Motor neuron (in vitro differentiated cells): ENCODE measurements around the gene ATP13A1. TPM values are rescaled to one million over a fixed set of nuclear protein-coding genes. Genes with fewer than 3 reads are reported as not detected.
"Not testable (repeated sequence)": the region's sequence is repeated elsewhere in the genome, so short reads cannot be mapped to it uniquely, and the experiment has no call there.

Experiments used
- ATAC-seq, 8 experiments: fragments of 200-7000 bp; cut with Tn5 transposase; replicated peaks in 6 of 8; 2 replicates each; pipeline ENCODE4 v1.8.0; 2021; ENCODE audit warnings: mild to moderate bottlenecking in 8 of 8, moderate library complexity in 8 of 8
- H3K27ac ChIP-seq, 2 donors: fragments of 250-450 bp; sonication (Bioruptor Pico); 2 replicates each; pipeline ENCODE4 v1.9.0; 2021; ENCODE audit warnings: antibody characterized with exemption in 2 of 2, mild to moderate bottlenecking in 2 of 2, moderate library complexity in 1 of 2
- H3K4me1 ChIP-seq, 2 donors: fragments of 250-450 bp; sonication (Bioruptor Pico); replicated peaks in 1 of 2; 2 replicates each; pipeline ENCODE4 v1.6.1; 2021; ENCODE audit warnings: antibody characterized with exemption in 2 of 2, mild to moderate bottlenecking in 2 of 2, moderate library complexity in 1 of 2
- H3K4me3 ChIP-seq, 5 donors: fragments of 250-450 bp; sonication (Bioruptor Pico); 2 replicates each; pipeline ENCODE4 v1.9.0; 2021; ENCODE audit warnings: antibody characterized with exemption in 5 of 5, mild to moderate bottlenecking in 5 of 5, moderate library complexity in 4 of 5
- WGBS, 10 experiments: fragments of 450-650 bp; shearing (Covaris generic); methylation state at CpG; one replicate each; pipeline ENCODE4 v1.0.0; 2022; 5-methylcytosine and 5-hydroxymethylcytosine counted together
- in situ Hi-C, 9 experiments: fragments of 400-800 bp; cut with MboI; loops; one replicate each; pipeline ENCODE4 v1.15.0; 2021; ENCODE audit warnings: low sequenced_read_pairs in 9 of 9, low pct_unique_long_range_greater_than_20kb in 2 of 9; ENCODE audit not compliant: unreplicated experiment in 9 of 9
- total RNA-seq, 8 experiments: library from RNA; unstranded; fragments of 300-600 nt; gene quantifications; 2 replicates each; pipeline versions ENCODE4 v1.2.3 to v1.2.4, GENCODE V29; 2022

The ATP13A1 gene
- total RNA-seq, 8 experiments from 2014 or later, result 18.7 to 96.9 (median 31.1) TPM

- in situ Hi-C loops, result no loop called here
- 44 to 100% (median 73%) methylated on average over 1 to 4 of the region's 5 CpGs; no CpG with 5 or more reads in 2 of the 10 experiments for WGBS, 10 experiments
Observed at GRCh38 chr19:19623383-19623782, 40.1 kb downstream of the ATP13A1 start.

GRCh38 chr19:19619849-19620210, 43.6 kb downstream of the ATP13A1 start:
- peak overlapping the region in 1 of 2 donors; percentile 24 for H3K27ac ChIP-seq
- H3K4me1 ChIP-seq, result peaks cover 8 to 21% of the 10 kb centered on the region in 2 donors
- peak in 1 of 8 experiments; percentile 32 for ATAC-seq
- in situ Hi-C loops, result no loop called here
- H3K4me3 ChIP-seq, result no peak overlapping the region
- WGBS, 10 experiments, result 15 to 51% (median 23%) methylated on average over 1 to 6 of the region's 7 CpGs; no CpG with 5 or more reads in 5 of the 10 experiments

More at GRCh38 chr19:19623383-19623782, 40.1 kb downstream of the ATP13A1 start:
- peaks cover 12 to 18% of the 10 kb centered on the region in 2 donors for H3K4me1 ChIP-seq
- no peak overlapping the region for H3K27ac ChIP-seq
- no peak for ATAC-seq
- no peak overlapping the region for H3K4me3 ChIP-seq

- H3K4me3 ChIP-seq, result peak overlapping the region; percentile 26 to 60 (median 48)
- in situ Hi-C loops, result no loop called here
- H3K4me1 ChIP-seq, result peaks cover 8 to 21% of the 10 kb centered on the region in 2 donors
- ATAC-seq, result no peak
- WGBS, 10 experiments, result 32 to 100% (median 69%) methylated on average over 1 to 13 of the region's 21 CpGs; no CpG with 5 or more reads in 1 of the 10 experiments
- H3K27ac ChIP-seq, result peak overlapping the region in 1 of 2 donors; percentile 38
Observed at GRCh38 chr19:19619181-19619848, 44.2 kb downstream of the ATP13A1 start.

- WGBS, 10 experiments, result 0 to 37% (median 17%) methylated on average over 3 to 12 of the region's 80 CpGs; no CpG with 5 or more reads in 7 of the 10 experiments
- peak within 1 kb of the TSS in 1 of 2 donors; percentile 38 for H3K27ac ChIP-seq
- peak within 1 kb of the TSS; percentile 47 to 63 (median 51) for H3K4me3 ChIP-seq
- in situ Hi-C loops, result no loop called here
- ATAC-seq, result peak; percentile 90 to 98 (median 97)
- H3K4me1 ChIP-seq, result peaks cover 8 to 21% of the 10 kb centered on the region in 2 donors
Observed at GRCh38 chr19:19618219-19619051, 45.0 kb downstream of the ATP13A1 start, which contains the start of gene PBX4. PBX4 (minus strand) TSS chr19:19618687; CDS start chr19:19618629, 58 bp downstream.

GRCh38 chr19:19615086-19615485, 48.4 kb downstream of the ATP13A1 start:
- no peak for ATAC-seq
- in situ Hi-C loops, result no loop called here
- Histone ChIP-seq H3K4me3 (no peak overlapping the region), H3K27ac (no peak overlapping the region), H3K4me1 (peaks cover 8 to 18% of the 10 kb centered on the region in 2 donors)
- 33 to 92% (median 49%) methylated on average over 1 to 3 of the region's 3 CpGs; no CpG with 5 or more reads in 4 of the 10 experiments for WGBS, 10 experiments

GRCh38 chr19:19613506-19613905, 50.0 kb downstream of the ATP13A1 start:
- Histone ChIP-seq H3K27ac (no peak overlapping the region), H3K4me1 (peaks cover 0 to 6% of the 10 kb centered on the region in 2 donors), H3K4me3 (no peak overlapping the region)
- 41 to 100% (median 89%) methylated on average over 2 to 4 of the region's 4 CpGs; no CpG with 5 or more reads in 5 of the 10 experiments for WGBS, 10 experiments
- ATAC-seq, result peak in 4 of 8 experiments; percentile 12 to 84 (median 74)
- in situ Hi-C loops, result no loop called here

- peak in 3 of 8 experiments; percentile 38 to 77 (median 40) for ATAC-seq
- Histone ChIP-seq H3K4me3 (no peak overlapping the region), H3K4me1 (no peaks in the 10 kb centered on the region), H3K27ac (no peak overlapping the region)
- in situ Hi-C loops, result no loop called here
- 57 to 100% (median 85%) methylated on average over 1 to 8 of the region's 10 CpGs for WGBS, 10 experiments
Observed at GRCh38 chr19:19610376-19611202, 52.9 kb downstream of the ATP13A1 start.

GRCh38 chr19:19606686-19607085, 56.8 kb downstream of the ATP13A1 start:
- H3K4me3 ChIP-seq, H3K27ac ChIP-seq, in situ Hi-C loops, ATAC-seq, H3K4me1 ChIP-seq: not testable (repeated sequence)
- 72 to 95% (median 91%) methylated on average over 1 to 8 of the region's 8 CpGs; no CpG with 5 or more reads in 2 of the 10 experiments for WGBS, 10 experiments

- 17 to 100% (median 80%) methylated on average over 1 of the region's 1 CpG; no CpG with 5 or more reads in 4 of the 10 experiments for WGBS, 10 experiments
- in situ Hi-C loops, result no loop called here
- ATAC-seq, result no peak
Observed at GRCh38 chr19:19606021-19606420, 57.5 kb downstream of the ATP13A1 start.

GRCh38 chr19:19602713-19603324, 60.7 kb downstream of the ATP13A1 start:
- ATAC-seq, result peak in 1 of 8 experiments; percentile 57
- in situ Hi-C loops, result no loop called here
- no peak overlapping the region for H3K4me3 ChIP-seq
- H3K4me1 ChIP-seq, result peaks cover 0 to 5% of the 10 kb centered on the region in 2 donors
- 37 to 69% (median 50%) methylated on average over 2 of the region's 3 CpGs; no CpG with 5 or more reads in 5 of the 10 experiments for WGBS, 10 experiments
- H3K27ac ChIP-seq, result no peak overlapping the region

More at GRCh38 chr19:19606021-19606420, 57.5 kb downstream of the ATP13A1 start:
- H3K27ac ChIP-seq, result no peak overlapping the region
- no peak overlapping the region for H3K4me3 ChIP-seq
- H3K4me1 ChIP-seq, result peaks cover 0 to 5% of the 10 kb centered on the region in 2 donors

GRCh38 chr19:19602136-19602712, 61.3 kb downstream of the ATP13A1 start:
- WGBS, 10 experiments, result 57 to 90% (median 78%) methylated on average over 3 to 9 of the region's 9 CpGs
- Histone ChIP-seq H3K27ac (no peak overlapping the region), H3K4me1 (peaks cover 0 to 5% of the 10 kb centered on the region in 2 donors), H3K4me3 (no peak overlapping the region)
- no peak for ATAC-seq
- in situ Hi-C loops, result no loop called here
